GM19193 (cell line): ENCODE results near the gene MLPH.

Source experiments
- POLR2A ChIP-seq: IDR thresholded peaks from 4 replicates; pipeline ENCODE4 v1.6.1; 2011; ENCODE audit not compliant: insufficient read depth, insufficient read length; ENCODE audit errors: extremely low read depth

MLPH gene

GRCh38 chr2:237594514-237594871 lies 107.4 kb downstream of the MLPH start:
- TF ChIP-seq POLR2A: no peak

GRCh38 chr2:237596520-237597195 lies 109.6 kb downstream of the MLPH start:
- no peak for TF ChIP-seq POLR2A

GRCh38 chr2:237597196-237598145 lies 110.4 kb downstream of the MLPH start:
- TF ChIP-seq POLR2A: no peak

GRCh38 chr2:237598468-237599208 lies 111.6 kb downstream of the MLPH start:
- no peak for TF ChIP-seq POLR2A

GRCh38 chr2:237599465-237600110 lies 112.5 kb downstream of the MLPH start:
- TF ChIP-seq POLR2A: no peak

GRCh38 chr2:237600205-237600846 lies 113.3 kb downstream of the MLPH start:
- TF ChIP-seq POLR2A: no peak

- no peak for TF ChIP-seq POLR2A
Measured at GRCh38 chr2:237601453-237602116, 114.5 kb downstream of the MLPH start.

- TF ChIP-seq POLR2A: no peak
Measured at GRCh38 chr2:237602409-237602808, 115.4 kb downstream of the MLPH start.

GRCh38 chr2:237603049-237603717 lies 116.1 kb downstream of the MLPH start:
- no peak for TF ChIP-seq POLR2A

- no peak for TF ChIP-seq POLR2A
Measured at GRCh38 chr2:237603718-237604362, 116.8 kb downstream of the MLPH start.

- no peak for TF ChIP-seq POLR2A
Measured at GRCh38 chr2:237604391-237604790, 117.3 kb downstream of the MLPH start.
